HG02884 (cell line): ENCODE measurements around the gene NDOR1.
"Not testable (repeated sequence)": the region's sequence is repeated elsewhere in the genome, so short reads cannot be mapped to it uniquely, and the experiment has no call there.

Experiments used
- ATAC-seq: cut with Tn5 transposase; IDR thresholded peaks from one replicate; pipeline ENCODE4 v1.9.1; 2021; ENCODE audit warnings: mild to moderate bottlenecking, moderate library complexity; ENCODE audit not compliant: unreplicated experiment

NDOR1 gene

DNA sequence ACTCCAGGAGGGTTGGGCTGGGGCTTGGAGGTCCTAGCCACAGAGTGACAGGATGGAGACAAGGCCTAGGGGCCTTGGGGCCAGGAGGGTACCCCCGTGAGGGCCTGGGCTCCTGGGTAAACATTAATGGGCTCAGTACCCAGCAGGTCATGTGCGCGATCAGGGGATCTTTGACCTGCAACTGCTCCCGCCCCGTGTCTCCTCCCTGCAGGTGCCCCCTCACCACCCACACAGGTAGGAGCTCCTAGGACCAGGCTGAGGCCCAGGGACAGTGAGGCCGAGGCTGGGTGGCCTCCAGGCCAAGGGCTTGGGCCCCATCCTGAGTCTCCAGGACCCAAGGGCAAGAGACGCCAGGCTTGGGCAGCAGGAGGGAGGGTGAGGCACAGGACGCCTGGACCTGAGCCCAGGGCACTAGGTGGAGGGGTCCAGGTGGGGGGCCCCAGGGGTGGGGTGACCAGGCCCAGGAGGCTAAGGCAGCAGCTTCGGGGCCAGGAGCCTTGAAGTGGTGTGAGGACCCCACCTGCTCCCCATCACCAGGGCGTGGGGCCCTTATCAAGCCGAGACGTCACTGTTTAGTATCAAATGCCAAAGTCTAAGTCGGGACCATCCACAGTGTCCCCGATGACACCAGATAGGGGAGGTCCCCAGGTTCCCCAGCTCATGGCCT lies 25.3 kb downstream of the NDOR1 start, which contains the start of gene SLC34A3:
TSS of gene SLC34A3 (plus strand) at position 197 of the 667 bp plus-strand sequence. CDS start 802 bp downstream, outside the sequence.
- no peak for ATAC-seq

DNA sequence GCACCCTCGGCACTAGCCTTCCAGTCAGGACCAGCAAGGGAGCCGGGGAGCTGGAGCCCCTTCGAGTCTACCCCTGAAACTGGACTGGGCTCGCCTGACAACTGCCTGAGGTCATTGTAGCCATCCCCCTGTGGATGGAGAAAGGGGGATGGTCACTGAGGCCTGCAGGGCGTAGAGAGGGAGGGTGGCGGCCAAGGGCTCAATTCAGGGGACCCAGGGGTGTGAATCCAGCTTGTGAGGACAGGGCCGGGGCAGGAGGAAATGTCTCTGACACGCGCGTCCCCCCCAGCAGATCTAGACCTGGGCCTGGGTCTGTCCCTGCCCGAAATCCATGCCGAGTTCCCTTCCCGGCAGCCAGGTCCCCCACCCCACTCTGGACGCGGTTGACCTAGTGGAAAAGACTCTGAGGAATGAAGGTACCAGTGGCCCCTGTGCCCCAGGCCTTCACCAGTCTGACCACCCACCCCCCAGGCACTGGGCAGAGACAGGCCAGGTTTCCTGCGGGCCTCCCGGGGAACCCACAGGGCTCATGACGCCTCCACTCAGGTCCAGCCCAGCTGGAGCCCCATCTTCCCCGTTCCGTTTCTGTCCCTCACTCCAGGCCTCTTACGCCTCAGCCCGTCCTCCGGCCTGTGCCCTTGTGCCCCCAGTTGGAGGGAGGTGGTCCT lies 26.0 kb downstream of the NDOR1 start:
- no peak for ATAC-seq

DNA sequence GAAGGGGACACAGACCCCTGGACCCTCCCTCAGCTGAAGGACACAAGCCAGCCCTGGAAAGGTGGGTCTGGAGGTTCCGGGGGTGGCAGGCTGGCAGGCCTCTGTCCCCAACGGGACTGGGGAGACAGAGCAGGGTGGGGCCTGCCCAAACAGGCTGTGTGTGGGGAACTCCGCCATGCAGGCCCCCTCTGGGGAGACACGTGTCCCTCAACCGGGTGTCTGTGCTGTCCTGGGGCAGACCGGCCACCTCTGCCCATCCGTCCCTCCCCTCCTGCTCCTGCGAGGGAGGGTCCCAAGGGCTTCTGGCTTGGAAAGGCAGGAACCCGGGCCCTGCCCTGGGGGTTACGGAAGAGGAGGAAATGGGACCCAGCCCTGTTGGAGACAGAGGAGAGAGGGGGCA lies 26.6 kb downstream of the NDOR1 start:
- no peak for ATAC-seq

DNA sequence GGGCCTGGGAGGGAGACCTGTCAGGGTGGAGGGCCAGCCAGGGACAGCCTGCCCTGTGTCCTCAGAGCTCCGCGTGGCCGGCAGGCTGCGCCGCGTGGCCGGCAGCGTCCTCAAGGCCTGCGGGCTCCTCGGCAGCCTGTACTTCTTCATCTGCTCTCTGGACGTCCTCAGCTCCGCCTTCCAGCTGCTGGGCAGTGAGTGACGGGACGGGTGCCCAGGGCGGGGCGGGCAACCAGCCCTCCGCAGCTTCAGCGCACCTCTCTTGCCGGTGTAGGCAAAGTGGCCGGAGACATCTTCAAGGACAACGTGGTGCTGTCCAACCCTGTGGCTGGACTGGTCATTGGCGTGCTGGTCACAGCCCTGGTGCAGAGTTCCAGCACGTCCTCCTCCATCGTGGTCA lies 27.0 kb downstream of the NDOR1 start:
- no peak for ATAC-seq

DNA sequence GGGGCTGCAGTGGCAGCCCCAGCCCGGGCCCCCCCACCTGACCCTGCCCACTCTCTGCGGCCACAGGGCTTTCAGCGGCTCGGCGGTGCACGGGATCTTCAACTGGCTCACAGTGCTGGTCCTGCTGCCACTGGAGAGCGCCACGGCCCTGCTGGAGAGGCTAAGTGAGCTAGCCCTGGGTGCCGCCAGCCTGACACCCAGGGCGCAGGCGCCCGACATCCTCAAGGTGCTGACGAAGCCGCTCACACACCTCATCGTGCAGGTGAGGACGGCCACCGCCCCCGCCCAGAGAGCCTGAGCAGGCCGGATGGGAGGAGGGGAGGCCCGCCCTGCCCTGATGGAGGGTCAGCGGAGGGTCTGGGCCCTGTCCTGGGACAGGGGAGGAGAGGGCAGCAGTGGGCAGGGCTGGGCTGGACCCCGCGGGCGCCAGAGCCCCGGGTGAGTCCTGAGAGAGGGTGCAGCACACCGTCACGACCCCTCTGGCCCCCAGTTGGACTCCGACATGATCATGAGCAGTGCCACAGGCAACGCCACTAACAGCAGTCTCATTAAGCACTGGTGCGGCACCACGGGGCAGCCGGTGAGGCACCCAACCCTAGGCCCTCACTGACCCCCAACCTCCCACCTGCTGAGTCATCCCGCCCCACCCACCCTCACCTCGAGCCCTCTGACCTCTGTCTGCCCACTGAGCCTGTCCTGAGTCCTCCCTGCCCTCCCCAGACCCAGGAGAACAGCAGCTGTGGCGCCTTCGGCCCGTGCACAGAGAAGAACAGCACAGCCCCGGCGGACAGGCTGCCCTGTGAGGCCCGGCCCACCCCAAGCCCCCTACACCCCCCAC lies 27.9 kb downstream of the NDOR1 start:
- ATAC-seq, result no peak

DNA sequence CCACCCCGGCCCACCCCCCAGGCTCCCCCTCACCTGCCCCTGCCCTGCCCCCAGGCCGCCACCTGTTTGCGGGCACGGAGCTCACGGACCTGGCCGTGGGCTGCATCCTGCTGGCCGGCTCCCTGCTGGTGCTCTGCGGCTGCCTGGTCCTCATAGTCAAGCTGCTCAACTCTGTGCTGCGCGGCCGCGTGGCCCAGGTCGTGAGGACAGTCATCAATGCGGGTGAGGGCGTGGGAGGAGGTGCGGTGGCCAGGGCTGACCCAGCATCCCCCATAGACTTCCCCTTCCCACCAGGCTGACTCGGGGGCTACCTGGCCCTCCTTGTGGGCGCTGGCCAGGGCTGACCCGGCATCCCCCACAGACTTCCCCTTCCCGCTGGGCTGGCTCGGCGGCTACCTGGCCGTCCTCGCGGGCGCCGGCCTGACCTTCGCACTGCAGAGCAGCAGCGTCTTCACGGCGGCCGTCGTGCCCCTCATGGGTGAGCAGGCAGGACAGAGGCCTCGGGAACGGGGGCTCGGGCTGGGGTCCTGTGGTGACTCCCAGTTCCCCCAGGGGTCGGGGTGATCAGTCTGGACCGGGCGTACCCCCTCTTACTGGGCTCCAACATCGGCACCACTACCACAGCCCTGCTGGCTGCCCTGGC lies 28.7 kb downstream of the NDOR1 start:
- ATAC-seq, result no peak

DNA sequence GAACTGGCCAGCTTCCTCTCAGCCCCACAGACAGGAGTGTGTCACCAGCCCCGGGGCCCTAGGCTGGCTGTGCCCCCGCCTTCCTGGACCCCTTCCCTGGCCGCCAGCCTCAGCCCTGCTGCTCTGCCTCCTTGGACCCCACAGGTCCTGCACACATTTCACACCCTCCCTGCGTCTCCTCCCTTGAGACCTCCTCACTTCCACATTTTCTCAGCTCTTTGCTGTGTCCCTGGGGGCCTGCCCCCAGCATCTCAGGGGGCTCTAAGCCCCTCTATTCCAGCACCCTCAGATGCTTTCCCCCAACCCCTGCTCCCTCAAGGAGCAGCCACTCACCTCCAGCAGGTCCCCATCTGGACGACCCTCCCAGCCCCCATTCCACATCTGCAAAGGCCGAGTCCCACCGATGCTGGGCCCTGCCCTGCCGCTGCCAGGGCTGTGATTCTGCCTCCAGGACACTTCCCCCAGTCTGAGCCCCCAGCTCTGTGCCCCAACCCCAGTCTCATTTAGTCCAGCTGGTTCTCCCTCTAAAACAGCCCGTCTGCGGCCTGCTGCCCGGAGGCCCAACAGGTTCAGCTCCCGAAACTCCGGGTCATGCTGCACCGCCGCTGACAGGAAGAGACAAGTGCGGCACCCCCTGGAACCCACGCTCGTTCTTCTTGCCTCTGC lies 29.4 kb downstream of the NDOR1 start:
- ATAC-seq, result no peak

DNA sequence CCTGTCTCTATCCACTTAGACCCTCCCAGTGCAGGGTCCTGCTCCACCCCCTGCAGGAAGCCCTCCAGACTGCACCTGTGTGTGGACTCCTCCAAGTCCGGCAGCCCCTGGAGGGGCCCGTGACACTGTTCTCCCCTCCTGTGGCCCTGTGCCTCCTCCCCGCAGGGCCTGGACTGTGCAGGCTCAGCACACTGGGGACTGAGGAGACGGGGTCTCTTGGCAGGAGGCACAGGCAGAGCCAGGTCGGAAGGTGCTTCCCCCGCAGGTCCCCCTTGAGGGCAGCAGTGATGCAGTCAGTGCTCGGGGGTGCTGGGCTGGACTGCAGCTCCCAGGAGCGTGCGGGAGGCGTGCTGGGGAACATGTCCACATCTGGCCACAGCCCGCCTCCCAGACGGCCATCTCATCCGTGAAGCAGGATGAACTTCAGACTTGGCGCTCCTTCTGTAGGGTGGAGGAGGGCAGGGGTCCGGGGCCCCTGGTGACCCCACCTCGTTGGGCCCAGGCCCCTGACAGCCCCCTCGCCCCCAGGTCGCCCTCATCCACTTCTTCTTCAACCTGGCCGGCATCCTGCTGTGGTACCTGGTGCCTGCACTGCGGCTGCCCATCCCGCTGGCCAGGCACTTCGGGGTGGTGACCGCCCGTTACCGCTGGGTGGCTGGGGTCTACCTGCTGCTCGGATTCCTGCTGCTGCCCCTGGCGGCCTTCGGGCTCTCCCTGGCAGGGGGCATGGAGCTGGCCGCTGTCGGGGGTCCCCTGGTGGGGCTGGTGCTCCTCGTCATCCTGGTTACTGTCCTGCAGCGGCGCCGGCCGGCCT lies 30.1 kb downstream of the NDOR1 start:
- no peak for ATAC-seq

DNA sequence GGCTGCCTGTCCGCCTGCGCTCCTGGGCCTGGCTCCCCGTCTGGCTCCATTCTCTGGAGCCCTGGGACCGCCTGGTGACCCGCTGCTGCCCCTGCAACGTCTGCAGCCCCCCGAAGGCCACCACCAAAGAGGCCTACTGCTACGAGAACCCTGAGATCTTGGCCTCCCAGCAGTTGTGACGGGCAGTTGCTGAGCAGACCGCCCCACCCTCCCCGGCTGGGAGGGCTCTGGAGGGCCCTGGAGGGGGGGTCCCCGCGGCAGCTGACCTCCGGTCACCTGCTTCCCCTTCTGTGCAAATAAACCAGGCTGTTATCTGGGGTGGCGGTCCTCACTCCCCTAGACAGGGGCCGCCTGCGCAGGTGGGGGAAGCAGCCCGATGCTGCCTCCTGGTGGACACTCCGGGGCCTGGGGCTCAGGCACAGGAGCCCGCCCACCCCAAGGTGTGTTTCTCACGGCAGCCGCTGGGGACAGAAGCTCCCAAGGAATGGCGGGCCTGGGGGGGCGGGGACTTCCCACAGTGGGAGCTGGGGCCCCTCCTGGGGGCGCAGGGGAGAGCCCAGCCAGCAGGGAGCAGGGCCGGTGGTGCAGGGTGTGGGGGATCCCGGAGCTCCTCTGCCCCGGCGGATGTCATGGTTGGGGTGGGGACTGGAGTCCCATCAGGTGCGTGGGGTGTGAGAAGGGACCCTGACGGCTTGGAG lies 30.9 kb downstream of the NDOR1 start:
- ATAC-seq, result no peak

DNA sequence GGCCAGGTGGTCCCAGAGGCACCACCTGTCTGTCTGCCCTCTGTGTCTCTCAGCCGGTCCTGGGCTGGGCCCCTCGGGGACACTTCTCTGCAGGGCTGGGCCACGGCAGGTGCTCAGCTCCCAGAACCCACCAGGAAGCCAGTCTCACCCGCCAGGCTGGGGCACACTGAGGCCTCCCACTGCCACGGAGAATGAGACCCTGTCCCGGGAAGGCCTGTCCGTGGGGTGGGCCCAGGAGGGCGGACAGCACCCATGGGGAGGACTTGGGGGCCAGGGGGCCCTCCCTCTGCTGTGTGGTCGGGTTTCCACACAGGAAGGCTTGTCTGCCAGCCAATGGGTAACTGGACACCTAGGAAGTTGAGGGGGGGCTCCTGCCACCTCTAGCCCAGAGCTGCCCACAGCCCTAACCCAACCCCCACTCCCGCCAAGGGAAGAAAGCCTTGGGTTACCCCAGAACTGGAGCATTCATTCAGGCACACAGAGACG lies 31.5 kb downstream of the NDOR1 start:
- no peak for ATAC-seq

DNA sequence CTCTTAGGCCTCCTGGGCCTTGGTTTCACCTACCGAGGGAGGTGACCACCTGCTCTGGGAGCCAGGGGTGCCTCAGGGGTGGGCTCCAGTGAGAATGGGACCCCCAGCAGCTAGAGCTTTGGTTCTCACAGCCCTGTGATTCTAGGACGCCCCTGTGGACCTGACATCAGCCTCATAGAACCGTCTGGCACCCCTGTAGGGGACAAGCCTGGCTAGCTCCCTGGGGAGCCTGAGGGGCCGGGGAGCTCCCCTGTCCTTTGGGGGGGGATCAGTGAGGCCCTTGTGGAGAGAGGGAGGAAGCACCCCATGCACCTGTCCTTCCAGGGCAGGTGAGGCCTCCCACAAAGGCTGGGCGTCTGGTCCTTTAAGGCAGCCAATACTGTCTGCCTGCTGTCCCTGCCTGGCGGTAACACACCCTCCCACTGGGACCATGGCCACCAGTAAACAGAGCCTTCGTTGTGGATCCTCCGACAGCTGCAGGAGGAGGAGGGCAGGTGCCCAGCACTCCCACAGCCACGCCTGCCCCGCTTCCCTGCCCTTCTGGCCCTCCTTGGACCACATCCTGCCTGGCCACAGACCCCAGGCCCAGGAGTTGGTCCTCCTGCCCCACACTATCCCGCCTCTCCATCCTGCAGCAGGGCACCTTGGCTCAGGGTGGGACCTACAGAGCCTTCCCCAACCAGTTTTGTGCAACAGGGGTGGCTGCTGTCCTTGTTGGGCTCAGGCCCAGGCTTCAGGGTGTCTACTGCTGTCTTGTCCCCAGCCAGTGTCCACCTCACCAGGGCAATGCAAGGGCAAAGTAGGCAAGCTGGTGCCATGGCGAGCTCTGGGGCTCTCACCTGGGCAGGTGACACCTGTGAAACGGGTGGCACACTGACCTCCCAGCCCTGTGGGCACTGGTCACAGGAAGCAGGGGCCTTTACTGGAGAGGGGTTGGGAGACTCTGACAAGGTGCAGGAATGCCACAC lies 32.5 kb downstream of the NDOR1 start:
- ATAC-seq, result no peak

DNA sequence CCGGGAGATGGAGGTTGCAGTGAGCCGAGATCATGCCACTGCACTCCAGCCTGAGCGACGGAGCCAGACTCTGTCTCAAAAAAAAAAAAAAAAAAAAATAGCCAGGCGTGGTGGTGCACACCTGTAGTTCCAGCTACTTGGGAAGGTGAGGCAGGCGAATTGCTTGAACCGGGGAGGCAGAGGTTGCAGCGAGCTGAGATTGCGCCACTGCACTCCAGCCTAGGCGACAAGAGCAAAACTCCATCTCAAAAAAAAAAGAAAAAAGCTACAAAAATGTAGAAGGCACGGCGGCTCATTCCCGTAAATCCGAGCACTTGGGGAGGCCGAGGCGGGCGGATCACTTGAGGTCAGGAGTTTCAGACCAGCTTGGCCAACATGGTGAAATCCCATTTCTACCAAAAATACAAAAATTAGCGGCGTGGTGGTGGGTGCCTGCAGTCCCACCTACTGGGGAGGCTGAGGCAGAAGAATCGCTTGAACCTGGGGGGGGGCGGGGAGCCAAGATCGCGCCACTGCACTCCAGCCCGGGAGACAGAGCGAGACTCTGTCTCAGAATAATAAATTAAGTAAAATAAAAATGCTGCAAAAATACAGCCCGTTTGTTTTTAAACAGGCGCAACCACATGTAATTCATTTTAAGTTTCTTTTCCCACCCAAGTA lies 34.2 kb downstream of the NDOR1 start:
- ATAC-seq, result not testable (repeated sequence)

DNA sequence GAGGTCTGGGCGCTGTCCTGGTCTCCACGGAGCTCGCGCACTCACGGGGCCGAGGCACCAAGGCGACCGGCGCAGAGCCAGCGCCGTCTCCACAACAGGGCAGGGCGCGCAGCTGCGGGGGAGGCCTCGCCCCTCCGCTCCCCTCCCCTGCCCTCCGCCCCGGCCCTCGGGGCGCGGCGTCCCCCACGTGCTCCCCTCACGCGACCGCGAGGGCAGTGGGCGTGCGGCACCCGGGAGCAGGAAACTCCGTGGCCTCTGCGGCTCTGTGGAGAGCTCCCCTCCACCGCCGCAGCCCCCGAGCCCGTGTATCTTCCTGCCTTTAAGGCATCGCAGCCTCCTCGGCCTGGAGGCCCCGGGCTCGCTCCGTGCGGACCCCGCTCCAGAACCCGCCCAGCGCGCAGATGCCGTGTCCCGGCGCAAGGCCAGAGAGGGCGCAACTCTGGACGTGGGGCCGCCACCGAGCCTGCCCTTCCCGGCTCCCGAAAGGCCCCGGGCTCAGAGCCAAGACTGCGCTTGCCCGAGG lies 34.9 kb downstream of the NDOR1 start:
- ATAC-seq, result peak; percentile 21

DNA sequence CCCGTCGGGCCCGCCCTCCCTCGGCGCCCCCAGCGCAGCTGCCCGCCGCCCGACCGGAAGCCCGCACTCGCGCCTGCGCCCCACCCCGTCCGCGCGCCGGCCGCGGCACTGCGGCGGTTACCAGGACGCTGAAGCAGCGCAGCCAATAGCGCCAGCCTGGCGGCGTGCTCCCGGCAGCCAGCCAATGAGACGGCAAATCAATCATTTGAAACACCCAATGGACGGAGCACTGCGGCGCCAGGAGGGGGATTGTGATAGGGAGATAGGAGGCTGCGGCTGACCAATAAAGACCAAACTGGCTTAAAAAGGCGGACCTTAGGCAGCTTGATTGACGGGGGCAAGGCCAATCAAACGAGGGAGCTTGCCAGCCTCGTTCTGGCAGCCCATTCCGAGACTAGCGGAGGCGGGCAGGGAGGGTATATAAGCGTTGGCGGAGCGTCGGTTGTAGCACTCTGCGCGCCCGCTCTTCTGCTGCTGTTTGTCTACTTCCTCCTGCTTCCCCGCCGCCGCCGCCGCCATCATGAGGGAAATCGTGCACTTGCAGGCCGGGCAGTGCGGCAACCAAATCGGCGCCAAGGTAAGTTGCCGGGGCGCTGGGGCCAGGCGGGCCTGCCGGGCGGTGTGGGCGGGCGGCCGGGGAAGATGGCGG lies 35.5 kb downstream of the NDOR1 start, which contains the start of gene TUBB4B:
TSS of gene TUBB4B (plus strand) at position 447 of the 649 bp plus-strand sequence. CDS start at position 521, 74 bp downstream.
- peak; percentile 76 for ATAC-seq

DNA sequence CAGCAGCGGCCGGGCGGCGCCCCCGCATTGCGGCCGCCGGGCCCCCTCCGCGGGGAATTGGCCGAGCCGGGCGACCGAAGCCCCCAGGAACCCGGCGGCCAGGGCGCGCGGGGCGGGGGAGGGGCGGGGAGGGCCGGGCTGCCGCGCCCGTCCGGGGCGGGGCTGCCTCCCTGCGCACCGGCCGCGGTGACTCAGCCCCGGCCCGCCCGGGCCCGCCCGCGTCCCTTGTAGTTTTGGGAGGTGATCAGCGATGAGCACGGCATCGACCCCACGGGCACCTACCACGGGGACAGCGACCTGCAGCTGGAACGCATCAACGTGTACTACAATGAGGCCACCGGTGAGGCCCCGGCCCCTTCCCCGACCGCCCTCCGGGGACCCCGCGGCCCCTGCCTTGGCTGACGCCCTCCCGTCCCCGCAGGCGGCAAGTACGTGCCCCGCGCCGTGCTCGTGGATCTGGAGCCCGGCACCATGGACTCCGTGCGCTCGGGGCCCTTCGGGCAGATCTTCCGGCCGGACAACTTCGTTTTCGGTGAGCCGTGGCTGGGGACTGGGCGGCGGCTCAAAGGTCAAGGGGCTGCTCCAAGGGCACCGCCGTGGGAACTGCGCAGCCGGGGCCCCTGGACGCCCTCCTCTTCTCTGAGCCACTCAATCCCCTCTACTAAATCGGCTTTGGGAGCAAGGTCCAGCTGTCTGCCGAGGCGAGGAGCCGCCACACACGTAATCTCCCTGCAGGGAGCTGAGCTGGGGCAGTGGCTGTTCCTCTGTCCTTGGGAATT lies 36.2 kb downstream of the NDOR1 start:
- ATAC-seq, result no peak
